Measurements from ENCODE around the gene GALNT10. TPM values are rescaled to one million over a fixed set of nuclear protein-coding genes. Genes with fewer than 3 reads are reported as not detected.

Gene GALNT10
- total RNA-seq, 1 donor from 2014 or later = 178 TPM

DNA sequence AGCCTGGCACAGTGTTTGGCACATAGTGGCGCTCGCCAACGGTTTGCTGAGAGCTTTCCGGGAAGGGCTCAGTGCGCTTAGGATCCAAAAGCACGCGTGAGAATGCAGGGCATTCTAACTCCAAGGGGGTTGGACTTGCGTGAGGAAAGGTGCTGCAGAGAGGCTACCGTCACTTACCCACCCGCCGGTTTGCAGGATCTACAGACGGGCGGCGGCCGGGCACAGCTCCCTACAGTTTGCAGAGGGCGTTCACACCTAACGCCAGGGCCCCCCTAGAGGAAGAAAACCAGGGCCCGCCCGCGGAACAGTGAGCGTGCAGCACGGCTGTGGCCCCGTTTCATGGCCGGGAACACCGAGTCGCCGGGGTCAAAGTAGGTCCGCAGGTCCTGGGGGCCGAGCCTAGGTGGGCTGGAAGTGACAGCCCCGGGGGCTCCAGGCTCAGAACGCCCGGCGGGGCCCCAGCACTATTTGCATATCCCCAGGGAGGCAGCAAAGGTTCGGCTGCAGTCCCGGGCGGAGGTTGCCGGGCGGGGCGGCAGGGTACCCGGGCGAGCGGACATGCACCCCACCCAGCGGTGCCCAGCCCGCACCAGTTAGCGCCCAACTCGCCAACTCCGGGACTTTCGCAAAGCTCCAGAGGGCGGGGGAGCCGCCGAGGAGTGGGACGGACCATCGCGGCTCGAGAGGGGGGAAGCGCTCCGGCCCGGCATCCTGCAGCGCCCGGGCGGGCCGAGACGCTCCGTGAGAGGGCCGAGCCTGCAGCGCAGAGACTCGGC lies 526 bp upstream of the GALNT10 start:
- Mint-ChIP-seq H3K36me3 (ENCODE audit: unreplicated experiment) (no peaks in the 10 kb centered on the region), H3K9me3 (ENCODE audit: unreplicated experiment) (no peaks in the 10 kb centered on the region), H3K4me1 (ENCODE audit: unreplicated experiment) (peaks cover 48% of the 10 kb centered on the region), H3K4me3 (ENCODE audit: unreplicated experiment) (peak overlapping the region; percentile 80), H3K27ac (ENCODE audit: unreplicated experiment) (peak overlapping the region; percentile 77), H3K27me3 (ENCODE audit: unreplicated experiment) (no peaks in the 10 kb centered on the region)
- TF ChIP-seq CTCF (IDR thresholded peaks at IDR 0.05) = peak; percentile 44
- peak; percentile 95 for DNase-seq (ENCODE audit: extremely low spot score, unreplicated experiment)

GRCh38 chr5:154191467-154192261 lies 1.1 kb downstream of the GALNT10 start:
- peak; percentile 32 for TF ChIP-seq CTCF (IDR thresholded peaks at IDR 0.05)
- Mint-ChIP-seq H3K4me3 (ENCODE audit: unreplicated experiment) (peak overlapping the region; percentile 97), H3K9me3 (ENCODE audit: unreplicated experiment) (no peaks in the 10 kb centered on the region), H3K27me3 (ENCODE audit: unreplicated experiment) (no peaks in the 10 kb centered on the region), H3K4me1 (ENCODE audit: unreplicated experiment) (peaks cover 60% of the 10 kb centered on the region), H3K36me3 (ENCODE audit: unreplicated experiment) (peaks cover 11% of the 10 kb centered on the region), H3K27ac (ENCODE audit: unreplicated experiment) (peak overlapping the region; percentile 89)
- no peak for DNase-seq (ENCODE audit: extremely low spot score, unreplicated experiment)

GRCh38 chr5:154193283-154193682 lies 2.8 kb downstream of the GALNT10 start:
- Mint-ChIP-seq H3K4me1 (ENCODE audit: unreplicated experiment) (peaks cover 76% of the 10 kb centered on the region), H3K4me3 (ENCODE audit: unreplicated experiment) (peak overlapping the region; percentile 97)
- TF ChIP-seq CTCF (IDR thresholded peaks at IDR 0.05) = no peak

DNA sequence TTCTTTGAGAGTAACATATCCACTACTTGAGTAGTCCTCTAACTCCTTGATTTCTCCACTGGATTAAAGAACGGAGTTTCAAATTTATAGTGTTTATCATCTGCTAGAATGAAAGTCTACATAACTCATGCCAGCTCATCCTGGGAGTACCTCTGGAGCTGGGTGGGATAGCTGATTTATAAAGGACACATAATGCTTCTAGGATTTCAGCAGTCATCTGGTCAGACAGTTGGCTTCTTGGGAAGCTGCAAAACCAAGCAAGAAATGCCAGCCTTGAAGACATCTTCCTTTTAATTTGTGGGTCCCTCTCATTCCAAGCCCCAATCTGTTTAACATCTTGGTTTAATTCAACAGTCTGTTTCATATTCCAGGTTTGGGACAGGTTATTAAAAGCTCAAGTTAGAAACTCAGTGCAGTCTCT lies 3.2 kb downstream of the GALNT10 start:
- Mint-ChIP-seq H3K4me1 (ENCODE audit: unreplicated experiment) (peaks cover 80% of the 10 kb centered on the region), H3K36me3 (ENCODE audit: unreplicated experiment) (peaks cover 21% of the 10 kb centered on the region), H3K9me3 (ENCODE audit: unreplicated experiment) (no peaks in the 10 kb centered on the region), H3K27ac (ENCODE audit: unreplicated experiment) (peak overlapping the region; percentile 89), H3K4me3 (ENCODE audit: unreplicated experiment) (peak overlapping the region; percentile 24), H3K27me3 (ENCODE audit: unreplicated experiment) (no peaks in the 10 kb centered on the region)
- DNase-seq (ENCODE audit: extremely low spot score, unreplicated experiment) = no peak
- TF ChIP-seq CTCF (IDR thresholded peaks at IDR 0.05) = no peak

More at GRCh38 chr5:154193283-154193682, 2.8 kb downstream of the GALNT10 start:
- peak overlapping the region; percentile 89 for H3K27ac Mint-ChIP-seq (ENCODE audit: unreplicated experiment)
- DNase-seq (ENCODE audit: extremely low spot score, unreplicated experiment) = no peak
- no peaks in the 10 kb centered on the region for H3K9me3 Mint-ChIP-seq (ENCODE audit: unreplicated experiment)
- peaks cover 20% of the 10 kb centered on the region for H3K36me3 Mint-ChIP-seq (ENCODE audit: unreplicated experiment)
- H3K27me3 Mint-ChIP-seq (ENCODE audit: unreplicated experiment) = no peaks in the 10 kb centered on the region
